ENCODE data around the gene LRCH3. TPM values are rescaled to one million over a fixed set of nuclear protein-coding genes. Genes with fewer than 3 reads are reported as not detected.

LRCH3 gene
- total RNA-seq, 4 donors from 2014 or later = 44.4 to 60.5 (median 51.5) TPM

DNA sequence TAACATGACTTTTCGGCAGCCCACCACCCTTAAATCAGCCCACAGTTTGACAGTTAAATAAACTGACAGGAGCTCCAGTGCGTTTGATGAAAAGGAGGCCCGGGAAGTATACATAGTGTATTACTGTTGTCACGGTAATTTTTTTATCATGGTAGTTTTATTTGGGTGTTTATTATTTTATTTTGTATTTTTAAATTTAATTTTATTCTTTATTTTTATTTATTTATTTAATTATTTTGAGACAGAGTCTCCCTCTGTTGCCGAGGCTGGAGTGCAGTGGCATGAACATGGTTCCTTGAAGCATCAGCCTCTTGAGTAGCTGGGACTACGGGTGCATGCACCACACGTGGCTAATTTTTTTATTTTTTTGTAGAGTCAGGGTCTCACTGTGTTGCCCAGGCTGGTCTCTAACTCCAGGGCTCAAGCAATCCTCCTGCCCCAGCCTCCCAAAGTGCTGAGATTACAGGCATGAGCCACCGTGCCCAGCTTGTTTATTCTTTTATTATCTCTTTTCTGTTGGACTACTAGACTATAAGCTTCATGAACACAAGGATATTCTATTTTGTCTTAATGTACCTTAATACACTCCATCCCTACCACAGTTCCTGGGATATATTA is 65.3 kb downstream of the LRCH3 start:
- TF ChIP-seq, protein P1, sequence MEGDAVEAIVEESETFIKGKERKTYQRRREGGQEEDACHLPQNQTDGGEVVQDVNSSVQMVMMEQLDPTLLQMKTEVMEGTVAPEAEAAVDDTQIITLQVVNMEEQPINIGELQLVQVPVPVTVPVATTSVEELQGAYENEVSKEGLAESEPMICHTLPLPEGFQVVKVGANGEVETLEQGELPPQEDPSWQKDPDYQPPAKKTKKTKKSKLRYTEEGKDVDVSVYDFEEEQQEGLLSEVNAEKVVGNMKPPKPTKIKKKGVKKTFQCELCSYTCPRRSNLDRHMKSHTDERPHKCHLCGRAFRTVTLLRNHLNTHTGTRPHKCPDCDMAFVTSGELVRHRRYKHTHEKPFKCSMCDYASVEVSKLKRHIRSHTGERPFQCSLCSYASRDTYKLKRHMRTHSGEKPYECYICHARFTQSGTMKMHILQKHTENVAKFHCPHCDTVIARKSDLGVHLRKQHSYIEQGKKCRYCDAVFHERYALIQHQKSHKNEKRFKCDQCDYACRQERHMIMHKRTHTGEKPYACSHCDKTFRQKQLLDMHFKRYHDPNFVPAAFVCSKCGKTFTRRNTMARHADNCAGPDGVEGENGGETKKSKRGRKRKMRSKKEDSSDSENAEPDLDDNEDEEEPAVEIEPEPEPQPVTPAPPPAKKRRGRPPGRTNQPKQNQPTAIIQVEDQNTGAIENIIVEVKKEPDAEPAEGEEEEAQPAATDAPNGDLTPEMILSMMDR (IDR thresholded peaks at IDR 0.05; ENCODE audit: low read depth) = no peak

DNA sequence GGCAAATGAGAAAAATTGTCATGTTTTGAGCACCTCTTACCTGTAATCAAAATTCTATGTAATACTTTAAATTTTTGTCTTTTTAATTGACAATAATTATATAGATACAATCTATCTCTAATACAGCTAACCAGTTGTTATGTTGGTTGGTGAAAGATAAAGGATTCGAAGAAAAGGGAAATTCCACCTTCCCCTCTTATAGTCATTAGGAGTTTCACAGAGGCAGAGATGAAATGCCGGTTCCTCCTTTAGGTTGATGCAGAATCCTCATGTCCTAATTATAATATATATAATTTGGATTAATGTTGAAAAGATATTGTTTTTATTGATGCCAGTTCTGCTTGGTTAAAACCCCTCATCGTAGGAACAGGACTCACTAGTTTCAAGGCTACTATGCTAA is 67.1 kb downstream of the LRCH3 start:
- TF ChIP-seq, protein P1 (IDR thresholded peaks at IDR 0.05; ENCODE audit: low read depth) = no peak

DNA sequence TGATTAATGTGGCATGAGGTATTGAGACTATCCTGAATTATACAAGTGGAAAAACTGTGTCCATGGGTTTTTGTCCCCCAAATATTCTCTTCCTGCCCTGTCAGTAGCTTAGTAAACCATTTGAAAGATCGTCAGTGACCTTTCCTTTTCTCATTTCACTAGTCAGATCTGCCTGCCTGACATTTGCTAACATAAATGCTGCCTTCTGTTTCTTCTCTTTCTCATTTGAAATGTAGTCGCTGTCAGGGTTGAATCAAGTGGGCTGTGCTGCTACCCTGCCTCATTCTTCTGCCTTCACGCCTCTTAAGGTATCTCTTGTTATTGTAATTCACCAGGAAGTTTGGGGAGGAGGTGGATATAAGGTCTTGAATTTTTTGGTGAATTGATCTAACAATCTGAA is 67.5 kb downstream of the LRCH3 start:
- TF ChIP-seq, protein P1 (IDR thresholded peaks at IDR 0.05; ENCODE audit: low read depth) = no peak

DNA sequence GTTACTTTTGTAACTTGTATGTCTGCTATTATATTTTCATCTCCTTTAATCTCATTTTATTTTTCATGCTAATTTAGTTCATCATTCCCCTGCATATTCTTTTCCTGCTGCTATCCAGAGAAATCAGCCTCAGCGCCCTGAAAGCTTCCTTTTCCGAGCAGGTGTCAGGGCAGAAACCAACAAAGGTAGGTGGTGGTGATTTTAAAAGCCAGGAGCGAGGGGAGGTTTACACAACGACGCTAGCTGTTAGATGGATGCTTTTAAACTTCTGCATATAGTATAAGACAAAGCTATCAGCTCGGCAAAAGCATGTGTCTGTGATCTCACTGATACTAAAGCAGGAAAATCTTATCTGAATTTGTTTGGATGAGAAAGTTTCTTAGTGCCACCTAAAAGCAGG is 75.0 kb downstream of the LRCH3 start:
- TF ChIP-seq, protein P1 (IDR thresholded peaks at IDR 0.05; ENCODE audit: low read depth) = no peak

DNA sequence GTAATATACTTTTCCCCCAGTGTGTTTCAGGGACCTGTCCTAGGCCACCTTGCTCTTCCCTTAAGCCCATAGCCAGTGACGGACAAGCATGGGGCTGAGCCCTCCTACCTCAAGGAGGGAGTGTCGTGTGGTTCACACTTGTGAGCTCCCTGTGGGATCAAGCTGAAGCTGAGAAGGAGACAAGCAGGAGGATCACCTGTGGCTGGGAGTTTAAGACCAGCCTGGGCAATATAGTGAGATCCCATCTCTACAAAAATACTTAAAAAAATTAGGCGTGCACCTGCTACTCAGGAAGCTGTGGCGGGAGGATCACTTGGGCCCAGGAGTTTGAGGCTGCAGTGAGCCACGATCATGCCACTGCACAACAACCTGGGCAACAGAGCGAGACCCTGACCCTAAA is 82.3 kb downstream of the LRCH3 start:
- TF ChIP-seq, protein P1 (IDR thresholded peaks at IDR 0.05; ENCODE audit: low read depth) = no peak

DNA sequence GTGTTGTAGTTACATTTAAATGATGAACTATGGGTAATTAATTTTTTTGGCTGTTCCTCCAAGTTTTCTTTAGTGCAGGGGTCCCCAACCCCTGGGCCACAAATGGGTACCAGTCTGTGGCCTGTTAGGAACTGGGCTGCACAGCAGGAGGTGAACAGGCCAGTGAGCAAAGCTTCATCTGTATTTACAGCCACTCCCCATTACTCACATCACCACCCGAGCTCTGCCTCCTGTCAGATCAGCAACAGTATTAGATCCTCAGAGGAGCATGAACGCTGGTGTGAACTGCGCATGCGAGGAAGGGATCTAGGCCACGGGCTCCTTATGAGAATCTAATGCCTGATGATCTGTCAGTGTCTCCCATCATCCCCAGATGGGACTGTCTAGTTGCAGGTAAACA is 83.0 kb downstream of the LRCH3 start:
- TF ChIP-seq, protein P1 (IDR thresholded peaks at IDR 0.05; ENCODE audit: low read depth) = no peak

DNA sequence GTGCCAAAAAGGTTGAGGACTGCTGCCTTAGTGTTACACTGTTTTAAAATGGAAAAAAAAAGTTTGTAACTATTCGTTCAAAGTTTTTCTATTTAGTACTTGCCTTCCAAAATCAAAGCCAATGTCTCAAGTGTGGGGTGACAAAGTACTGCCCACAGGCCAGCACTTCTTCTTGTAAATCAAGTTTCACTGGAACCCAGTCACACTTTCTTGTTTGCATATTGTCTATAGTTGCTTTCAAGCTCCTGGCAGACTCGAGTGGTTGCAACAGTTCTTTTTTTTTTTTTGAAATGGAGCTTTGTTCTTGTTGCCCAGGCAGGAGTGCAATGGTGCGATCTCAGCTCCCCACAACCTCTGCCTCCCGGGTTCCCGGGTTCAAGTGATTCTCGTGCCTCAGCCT is 83.6 kb downstream of the LRCH3 start:
- TF ChIP-seq, protein P1 (IDR thresholded peaks at IDR 0.05; ENCODE audit: low read depth) = no peak

Measured in subcutaneous adipose tissue (tissue), 4 donors.